ENCODE data around the gene RIOX2.

Gene RIOX2

GRCh38 chr3:97970156-97970555, 2.1 kb downstream of the RIOX2 start:
- peak overlapping the region; percentile 82 for H3K4me3 Mint-ChIP-seq
- no peaks in the 10 kb centered on the region for H3K9me3 Mint-ChIP-seq
- no peak for ATAC-seq
- H3K36me3 Mint-ChIP-seq = peaks cover 23% of the 10 kb centered on the region
- peaks cover 49% of the 10 kb centered on the region for H3K4me1 Mint-ChIP-seq
- peak overlapping the region; percentile 90 for H3K27ac Mint-ChIP-seq
- no peak for DNase-seq (ENCODE audit: low spot score in 2 of 2)

GRCh38 chr3:97969541-97969940, 2.7 kb downstream of the RIOX2 start:
- DNase-seq (ENCODE audit: low spot score in 2 of 2) = no peak
- H3K4me1 Mint-ChIP-seq = peaks cover 55% of the 10 kb centered on the region
- H3K27ac Mint-ChIP-seq = no peak overlapping the region
- no peak for ATAC-seq
- no peaks in the 10 kb centered on the region for H3K9me3 Mint-ChIP-seq
- H3K36me3 Mint-ChIP-seq = peaks cover 29% of the 10 kb centered on the region
- peak overlapping the region; percentile 82 for H3K4me3 Mint-ChIP-seq

- H3K4me3 Mint-ChIP-seq = no peak overlapping the region
- peaks cover 40% of the 10 kb centered on the region for H3K36me3 Mint-ChIP-seq
- ATAC-seq (no peak), DNase-seq (ENCODE audit: low spot score in 2 of 2) (no peak)
- peaks cover 62% of the 10 kb centered on the region for H3K4me1 Mint-ChIP-seq
- H3K27ac Mint-ChIP-seq = no peak overlapping the region
- H3K9me3 Mint-ChIP-seq = no peaks in the 10 kb centered on the region
Observed at GRCh38 chr3:97968376-97968775, 3.9 kb downstream of the RIOX2 start.

GRCh38 chr3:97967966-97968365, 4.3 kb downstream of the RIOX2 start:
- ATAC-seq (no peak), DNase-seq (ENCODE audit: low spot score in 2 of 2) (no peak)
- H3K4me3 Mint-ChIP-seq = no peak overlapping the region
- H3K36me3 Mint-ChIP-seq = peaks cover 40% of the 10 kb centered on the region
- H3K9me3 Mint-ChIP-seq = no peaks in the 10 kb centered on the region
- H3K27ac Mint-ChIP-seq = no peak overlapping the region
- peaks cover 62% of the 10 kb centered on the region for H3K4me1 Mint-ChIP-seq

- H3K4me3 Mint-ChIP-seq = no peak overlapping the region
- H3K4me1 Mint-ChIP-seq = peaks cover 29% of the 10 kb centered on the region
- peaks cover 91% of the 10 kb centered on the region for H3K36me3 Mint-ChIP-seq
- H3K9me3 Mint-ChIP-seq = no peaks in the 10 kb centered on the region
- ATAC-seq = no peak
- peak overlapping the region; percentile 46 for H3K27ac Mint-ChIP-seq
- DNase-seq (ENCODE audit: low spot score in 2 of 2) = no peak
Observed at GRCh38 chr3:97960993-97961766, 11.1 kb downstream of the RIOX2 start.

- Mint-ChIP-seq H3K27ac (no peak overlapping the region), H3K4me1 (peaks cover 29% of the 10 kb centered on the region), H3K36me3 (peaks cover 91% of the 10 kb centered on the region), H3K9me3 (no peaks in the 10 kb centered on the region), H3K4me3 (no peak overlapping the region)
- DNase-seq (ENCODE audit: low spot score in 2 of 2) (no peak), ATAC-seq (no peak)
Observed at GRCh38 chr3:97960551-97960950, 11.7 kb downstream of the RIOX2 start.

GRCh38 chr3:97959872-97960271, 12.4 kb downstream of the RIOX2 start:
- Mint-ChIP-seq H3K27ac (no peak overlapping the region), H3K36me3 (peaks cover 89% of the 10 kb centered on the region), H3K4me3 (no peak overlapping the region), H3K9me3 (no peaks in the 10 kb centered on the region), H3K4me1 (peaks cover 26% of the 10 kb centered on the region)
- ATAC-seq (no peak), DNase-seq (ENCODE audit: low spot score in 2 of 2) (no peak)

GRCh38 chr3:97958796-97959195, 13.4 kb downstream of the RIOX2 start:
- Mint-ChIP-seq H3K4me1 (peaks cover 18% of the 10 kb centered on the region), H3K4me3 (no peak overlapping the region), H3K9me3 (no peaks in the 10 kb centered on the region), H3K36me3 (peaks cover 86% of the 10 kb centered on the region), H3K27ac (no peak overlapping the region)
- no peak for DNase-seq (ENCODE audit: low spot score in 2 of 2)
- ATAC-seq = no peak

- Mint-ChIP-seq H3K27ac (no peak overlapping the region), H3K4me1 (peaks cover 16% of the 10 kb centered on the region), H3K9me3 (no peaks in the 10 kb centered on the region), H3K36me3 (peaks cover 86% of the 10 kb centered on the region), H3K4me3 (no peak overlapping the region)
- no peak for DNase-seq (ENCODE audit: low spot score in 2 of 2)
- no peak for ATAC-seq
Observed at GRCh38 chr3:97958396-97958795, 13.8 kb downstream of the RIOX2 start.

- Mint-ChIP-seq H3K9me3 (no peaks in the 10 kb centered on the region), H3K4me3 (no peak overlapping the region), H3K27ac (no peak overlapping the region), H3K36me3 (peaks cover 92% of the 10 kb centered on the region), H3K4me1 (peaks cover 16% of the 10 kb centered on the region)
- ATAC-seq = no peak
- no peak for DNase-seq (ENCODE audit: low spot score in 2 of 2)
Observed at GRCh38 chr3:97957617-97958311, 14.5 kb downstream of the RIOX2 start.

- Mint-ChIP-seq H3K27ac (no peak overlapping the region), H3K4me1 (no peaks in the 10 kb centered on the region), H3K4me3 (no peak overlapping the region), H3K9me3 (no peaks in the 10 kb centered on the region), H3K36me3 (peaks cover 88% of the 10 kb centered on the region)
- DNase-seq (ENCODE audit: low spot score in 2 of 2) (no peak), ATAC-seq (no peak)
Observed at GRCh38 chr3:97956051-97956450, 16.2 kb downstream of the RIOX2 start.

GRCh38 chr3:97954228-97954827, 17.9 kb downstream of the RIOX2 start:
- no peak for DNase-seq (ENCODE audit: low spot score in 2 of 2)
- Mint-ChIP-seq H3K9me3 (no peaks in the 10 kb centered on the region), H3K36me3 (peaks cover 88% of the 10 kb centered on the region), H3K4me3 (no peak overlapping the region), H3K4me1 (no peaks in the 10 kb centered on the region), H3K27ac (peak overlapping the region; percentile 15)
- ATAC-seq = no peak

- no peak overlapping the region for H3K4me3 Mint-ChIP-seq
- H3K4me1 Mint-ChIP-seq = no peaks in the 10 kb centered on the region
- no peak overlapping the region for H3K27ac Mint-ChIP-seq
- no peaks in the 10 kb centered on the region for H3K9me3 Mint-ChIP-seq
- H3K36me3 Mint-ChIP-seq = peaks cover 88% of the 10 kb centered on the region
- DNase-seq (ENCODE audit: low spot score in 2 of 2) (no peak), ATAC-seq (no peak)
Observed at GRCh38 chr3:97952872-97953271, 19.4 kb downstream of the RIOX2 start.

GRCh38 chr3:97952280-97952679, 20.0 kb downstream of the RIOX2 start:
- Mint-ChIP-seq H3K4me3 (no peak overlapping the region), H3K4me1 (no peaks in the 10 kb centered on the region), H3K9me3 (no peaks in the 10 kb centered on the region), H3K36me3 (peaks cover 88% of the 10 kb centered on the region), H3K27ac (no peak overlapping the region)
- ATAC-seq = no peak
- DNase-seq (ENCODE audit: low spot score in 2 of 2) = no peak

GRCh38 chr3:97950360-97950759, 21.9 kb downstream of the RIOX2 start:
- H3K4me1 Mint-ChIP-seq = no peaks in the 10 kb centered on the region
- peaks cover 90% of the 10 kb centered on the region for H3K36me3 Mint-ChIP-seq
- H3K27ac Mint-ChIP-seq = peak overlapping the region; percentile 64
- DNase-seq (ENCODE audit: low spot score in 2 of 2) (no peak), ATAC-seq (peak; percentile 80)
- H3K4me3 Mint-ChIP-seq = no peak overlapping the region
- no peaks in the 10 kb centered on the region for H3K9me3 Mint-ChIP-seq

GRCh38 chr3:97949743-97950142, 22.5 kb downstream of the RIOX2 start:
- H3K4me1 Mint-ChIP-seq = no peaks in the 10 kb centered on the region

More at GRCh38 chr3:97949743-97950142, 22.5 kb downstream of the RIOX2 start:
- Mint-ChIP-seq H3K36me3 (peaks cover 93% of the 10 kb centered on the region), H3K27ac (peak overlapping the region; percentile 64), H3K4me3 (no peak overlapping the region), H3K9me3 (no peaks in the 10 kb centered on the region)
- ATAC-seq (no peak), DNase-seq (ENCODE audit: low spot score in 2 of 2) (no peak)
